NCI-H2171 treated with DMSO at 0.1 percent for 48 hours (cell line): ENCODE data around the gene SULT2A1.
"Not testable (repeated sequence)": the region's sequence is repeated elsewhere in the genome, so short reads cannot be mapped to it uniquely, and the experiment has no call there.

Experiments used
- DNase-seq: peaks from one replicate; lab custom pipeline; 2025; lab: John Stamatoyannopoulos, UW

The SULT2A1 gene

GRCh38 chr19:47886010-47886559, at the start of gene SULT2A1:
Gene SULT2A1, minus strand, starts transcription at chr19:47886315. Its CDS starts 58 bp downstream, at chr19:47886257.
- DNase-seq, result no peak

GRCh38 chr19:47928581-47928980, 42.5 kb upstream of the SULT2A1 start:
- DNase-seq, result not testable (repeated sequence)

GRCh38 chr19:47920107-47920506, 34.0 kb upstream of the SULT2A1 start:
- not testable (repeated sequence) for DNase-seq

- not testable (repeated sequence) for DNase-seq
These were observed 24.1 kb upstream of the SULT2A1 start for GRCh38 chr19:47910191-47910590.

- not testable (repeated sequence) for DNase-seq
These were observed 23.2 kb upstream of the SULT2A1 start for GRCh38 chr19:47909350-47909749.

- no peak for DNase-seq
These were observed 15.3 kb upstream of the SULT2A1 start for GRCh38 chr19:47901370-47901769.

GRCh38 chr19:47899335-47899734, 13.2 kb upstream of the SULT2A1 start:
- DNase-seq, result no peak

- DNase-seq, result no peak
These were observed 11.7 kb upstream of the SULT2A1 start for GRCh38 chr19:47897861-47898260.

- DNase-seq, result no peak
These were observed 10.7 kb upstream of the SULT2A1 start for GRCh38 chr19:47896773-47897172.

GRCh38 chr19:47896019-47896418, 9.9 kb upstream of the SULT2A1 start:
- no peak for DNase-seq

GRCh38 chr19:47895165-47895782, 9.2 kb upstream of the SULT2A1 start:
- DNase-seq, result no peak

- DNase-seq, result no peak
These were observed 6.0 kb upstream of the SULT2A1 start for GRCh38 chr19:47891923-47892666.

GRCh38 chr19:47891622-47891922, 5.5 kb upstream of the SULT2A1 start:
- no peak for DNase-seq

- DNase-seq, result no peak
These were observed 4.9 kb upstream of the SULT2A1 start for GRCh38 chr19:47890865-47891621.

GRCh38 chr19:47885067-47885463, 1.1 kb downstream of the SULT2A1 start:
- no peak for DNase-seq

- DNase-seq, result no peak
These were observed 3.2 kb downstream of the SULT2A1 start for GRCh38 chr19:47882890-47883289.

- DNase-seq, result no peak
These were observed 4.4 kb downstream of the SULT2A1 start for GRCh38 chr19:47881757-47882156.

GRCh38 chr19:47879385-47879784, 6.7 kb downstream of the SULT2A1 start:
- not testable (repeated sequence) for DNase-seq

- no peak for DNase-seq
These were observed 7.2 kb downstream of the SULT2A1 start for GRCh38 chr19:47878906-47879305.

- DNase-seq, result no peak
These were observed 20.9 kb downstream of the SULT2A1 start for GRCh38 chr19:47865166-47865565.

- peak; percentile 10 for DNase-seq
These were observed 22.6 kb downstream of the SULT2A1 start for GRCh38 chr19:47863514-47863936.

GRCh38 chr19:47861630-47862029, 24.5 kb downstream of the SULT2A1 start:
- no peak for DNase-seq
